B cell (primary cell): ENCODE results near the gene LAMB1. TPM values are rescaled to one million over a fixed set of nuclear protein-coding genes. Genes with fewer than 3 reads are reported as not detected.
"Not testable (repeated sequence)": the region's sequence is repeated elsewhere in the genome, so short reads cannot be mapped to it uniquely, and the experiment has no call there.

ENCODE experiments used
- ATAC-seq: fragments of 200-7000 bp; cut with Tn5 transposase; one replicate; pipeline ENCODE4 v1.10.0; 2021; ENCODE audit warnings: low read depth, mild to moderate bottlenecking, moderate number of reproducible peaks, moderate library complexity
- CTCF ChIA-PET: fragments of 350-600 bp; sonication (Branson Sonifier 250); formaldehyde crosslinking; loops from one replicate; lab custom pipeline; 2021; ENCODE audit warnings: antibody characterized with exemption, inconsistent platforms; lab: Charles Lee
- POLR2A ChIA-PET: fragments of 350-600 bp; sonication (Branson Sonifier 250); formaldehyde crosslinking; loops from one replicate; lab custom pipeline; 2021; ENCODE audit warnings: antibody characterized with exemption; lab: Charles Lee
- DNase-seq: peaks from one replicate; pipeline ENCODE4 v3.0.0; 2013
- H2AFZ ChIP-seq: 2 replicates; pipeline ENCODE4 v1.6.1; 2012; ENCODE audit warnings: mild to moderate bottlenecking, low read depth, low read length; ENCODE audit not compliant: insufficient read depth, poor library complexity, severe bottlenecking
- H3K27ac ChIP-seq, 2 donors: 1 replicate in 1 of 2; 2 replicates in 1 of 2; pipeline ENCODE4 v1.5.1; 2012 to 2013; ENCODE audit warnings: low read length in 2 of 2, mild to moderate bottlenecking in 2 of 2, moderate library complexity in 1 of 2
- H3K27me3 ChIP-seq, 4 experiments: fragments of 200-600 bp in 1 of 4; sonication (generic) in 1 of 4; replicated peaks in 1 of 4; 1 replicate in 2 of 4; 2 replicates in 2 of 4; pipeline versions ENCODE4 v1.6.1 to v1.7.0; 2013 to 2016; ENCODE audit warnings: low read length in 3 of 4, mild to moderate bottlenecking in 2 of 4, mixed read lengths in 1 of 4, moderate library complexity in 1 of 4; ENCODE audit not compliant: insufficient read depth in 4 of 4, control insufficient read depth in 3 of 4; ENCODE audit errors: control extremely low read depth in 1 of 4
- H3K36me3 ChIP-seq, 2 experiments: replicated peaks in 1 of 2; 1 replicate in 1 of 2; 2 replicates in 1 of 2; pipeline versions ENCODE4 v1.6.1 to v1.7.1; 2013; ENCODE audit warnings: low read length in 1 of 2; ENCODE audit not compliant: insufficient read depth in 2 of 2, control insufficient read depth in 1 of 2; ENCODE audit errors: control extremely low read depth in 1 of 2, extremely low read depth in 1 of 2
- H3K4me1 ChIP-seq, 2 donors: fragments of 200-600 bp in 1 of 2; sonication (generic) in 1 of 2; 1 replicate in 1 of 2; 2 replicates in 1 of 2; pipeline versions ENCODE4 v1.5.1 to v1.6.1; 2013 to 2017; ENCODE audit warnings: low read length in 2 of 2; ENCODE audit not compliant: control insufficient read depth in 2 of 2, insufficient read depth in 2 of 2
- H3K4me2 ChIP-seq: replicated peaks from 2 replicates; pipeline ENCODE3; 2012; ENCODE audit warnings: mild to moderate bottlenecking, low read depth, low read length; ENCODE audit not compliant: poor library complexity, severe bottlenecking
- H3K4me3 ChIP-seq, 5 experiments: fragments of 200-600 bp in 1 of 5; sonication (generic) in 1 of 5; 1 replicate in 3 of 5; 2 replicates in 2 of 5; pipeline versions ENCODE4 v1.5.1 to v1.7.0; 2011 to 2016; ENCODE audit warnings: low read length in 4 of 5, mild to moderate bottlenecking in 4 of 5, low read depth in 2 of 5, control low read depth in 1 of 5, moderate library complexity in 1 of 5; ENCODE audit not compliant: insufficient read depth in 1 of 5; ENCODE audit errors: control extremely low read depth in 1 of 5, extremely low read depth in 1 of 5
- H3K79me2 ChIP-seq: fragments of 200-600 bp; sonication (generic); one replicate; pipeline ENCODE4 v1.6.0; 2016; ENCODE audit warnings: low read length; ENCODE audit not compliant: control insufficient read depth, insufficient read depth
- H3K9ac ChIP-seq: fragments of 200-600 bp; sonication (generic); 2 replicates; pipeline ENCODE4 v1.6.1; 2017; ENCODE audit warnings: mild to moderate bottlenecking, low read length, moderate library complexity
- H3K9me3 ChIP-seq, 3 donors: one replicate each; pipeline versions ENCODE4 v1.6.1 to v1.7.1; 2013; ENCODE audit warnings: low read length in 2 of 3; ENCODE audit not compliant: control insufficient read depth in 2 of 3, insufficient read depth in 1 of 3; ENCODE audit errors: control extremely low read depth in 1 of 3
- H4K20me1 ChIP-seq: 2 replicates; pipeline ENCODE4 v1.6.0; 2012; ENCODE audit warnings: mild to moderate bottlenecking, low read length; ENCODE audit not compliant: insufficient read depth, control insufficient read depth, poor library complexity, severe bottlenecking
- H3K27ac Mint-ChIP-seq: one replicate; pipeline ENCODE4 v1.8.0; 2021; ENCODE audit warnings: mixed read lengths
- H3K27me3 Mint-ChIP-seq: one replicate; pipeline ENCODE4 v1.8.0; 2021; ENCODE audit warnings: mixed read lengths
- H3K4me1 Mint-ChIP-seq: one replicate; pipeline ENCODE4 v1.8.0; 2021; ENCODE audit warnings: mixed read lengths
- H3K4me3 Mint-ChIP-seq: one replicate; pipeline ENCODE4 v1.8.0; 2021; ENCODE audit warnings: mixed read lengths
- H3K9me3 Mint-ChIP-seq: one replicate; pipeline ENCODE4 v1.8.0; 2022; ENCODE audit warnings: mixed read lengths; ENCODE audit not compliant: insufficient read depth
- CTCF ChIP-seq: fragments of 200-600 bp; IDR thresholded peaks from one replicate; pipeline ENCODE4 v1.8.0; 2022; ENCODE audit warnings: antibody characterized with exemption, mild to moderate bottlenecking
- EZH2 ChIP-seq: IDR thresholded peaks from 2 replicates; pipeline ENCODE4 v1.6.1; 2012; ENCODE audit warnings: borderline replicate concordance, low read depth, mild to moderate bottlenecking, moderate library complexity, low read length; ENCODE audit not compliant: insufficient read depth, poor library complexity, severe bottlenecking
- whole genome bisulfite sequencing: methylation state at CpG from one replicate; pipeline ENCODE4 v1.1.5; 2013; ENCODE audit warnings: missing lambda C conversion rate; ENCODE audit not compliant: insufficient coverage; 5-methylcytosine and 5-hydroxymethylcytosine counted together
- intact Hi-C: fragments of 100-400 bp; cut with micrococcal nuclease; formaldehyde crosslinking; loops from one replicate; pipeline ENCODE4 v1.10.0; 2022
- polyA plus RNA-seq: library from polyadenylated mRNA; depleted of rRNA; stranded (reverse); fragments of >200 nt; gene quantifications from 2 replicates; pipeline ENCODE4 v1.2.3, GENCODE V29; 2012
- total RNA-seq, 2 donors: library from RNA; stranded (reverse); fragments of 120-200 nt in 1 of 2; gene quantifications; 1 replicate in 1 of 2; 2 replicates in 1 of 2; pipeline versions ENCODE4 v1.2.3 to v1.2.4, GENCODE V29; 2013 to 2022

Gene LAMB1
- total and polyA plus RNA-seq, 2 donors (not counting 1 experiment from before 2014, with no cell fraction given) = not detected

DNA sequence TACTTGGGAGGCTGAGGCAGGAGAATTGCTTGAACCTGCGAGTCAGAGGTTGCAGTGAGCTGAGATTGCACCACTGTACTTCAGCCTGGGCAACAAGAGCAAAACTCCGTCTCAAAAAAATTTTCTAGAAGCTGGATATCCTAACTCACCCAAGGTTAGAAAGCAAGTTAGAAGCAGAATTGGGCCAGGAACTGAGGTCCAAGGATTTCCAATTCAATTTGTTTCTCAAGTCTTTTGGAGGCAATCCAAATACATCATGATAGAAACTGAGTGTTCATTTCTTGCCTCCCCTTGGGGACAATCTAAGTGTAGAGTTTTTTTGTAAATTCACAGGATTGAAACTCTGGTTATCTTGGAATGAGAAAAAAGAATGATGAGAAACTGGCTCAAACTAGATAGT is 45.5 kb downstream of the LAMB1 start:
- H3K4me1 Mint-ChIP-seq = no peaks in the 10 kb centered on the region
- 60% methylated on average over 1 of the region's 2 CpGs for WGBS
- H3K27ac Mint-ChIP-seq = no peak overlapping the region
- DNase-seq = no peak
- no peaks in the 10 kb centered on the region for H3K4me1 ChIP-seq
- no peak overlapping the region for H3K4me3 Mint-ChIP-seq
- H3K9me3 Mint-ChIP-seq = no peaks in the 10 kb centered on the region
- peaks cover 44% of the 10 kb centered on the region for H3K27me3 Mint-ChIP-seq
- intact Hi-C loops = no loop called here
- ATAC-seq = no peak
- no peaks in the 10 kb centered on the region for H3K36me3 ChIP-seq
- H2AFZ ChIP-seq = no peak overlapping the region
- POLR2A ChIA-PET = no interaction called here
- H3K27me3 ChIP-seq = peaks cover 0 to 5% (median 2%) of the 10 kb centered on the region in 4 experiments
- no peak overlapping the region for H3K27ac ChIP-seq
- H3K4me3 ChIP-seq = no peak overlapping the region
- H3K79me2 ChIP-seq = no peaks in the 10 kb centered on the region
- H3K9ac ChIP-seq = no peak overlapping the region
- no peak overlapping the region for H3K4me2 ChIP-seq
- no peaks in the 10 kb centered on the region for H4K20me1 ChIP-seq
- TF ChIP-seq CTCF (no peak), EZH2 (no peak)
- CTCF ChIA-PET = no interaction called here
- H3K9me3 ChIP-seq = no peaks in the 10 kb centered on the region

GRCh38 chr7:107956950-107957349 is 46.0 kb downstream of the LAMB1 start:
- H3K4me3 Mint-ChIP-seq, DNase-seq, CTCF ChIA-PET, H3K27me3 ChIP-seq, ATAC-seq, H3K27ac Mint-ChIP-seq, H2AFZ ChIP-seq, H3K9ac ChIP-seq, H3K9me3 Mint-ChIP-seq, H3K9me3 ChIP-seq, H4K20me1 ChIP-seq, H3K79me2 ChIP-seq, H3K4me3 ChIP-seq, H3K4me1 ChIP-seq, H3K36me3 ChIP-seq, H3K4me2 ChIP-seq, POLR2A ChIA-PET, H3K27ac ChIP-seq, H3K4me1 Mint-ChIP-seq, intact Hi-C loops: not testable (repeated sequence)
- peaks cover 42% of the 10 kb centered on the region for H3K27me3 Mint-ChIP-seq
- WGBS = 100% methylated on average over 3 of the region's 4 CpGs
